K562 (cell line): Measurements from ENCODE around the gene GRIN2A. TPM values are rescaled to one million over a fixed set of nuclear protein-coding genes. Genes with fewer than 3 reads are reported as not detected.

ENCODE experiments used
- ATAC-seq: fragments of 200-7000 bp; cut with Tn5 transposase; 3 replicates; pipeline ENCODE4 v1.9.1; 2020; ENCODE audit warnings: moderate library complexity
- BruUV-seq: library from RNA; stranded (reverse); fragments of 400-500 nt; replicated peaks from 2 replicates; lab custom pipeline; 2021; lab: Mats Ljungman, UMichigan
- CTCF ChIA-PET: fragments of 300-600 bp; formaldehyde crosslinking; extraction: SDS; loops from one replicate; lab custom pipeline; 2021; ENCODE audit warnings: low intra/inter-chr PET ratio; lab: Yijun Ruan, JAX
- POLR2A ChIA-PET: fragments of 300-600, 350-650 bp; sonication (Branson Sonifier 250); formaldehyde crosslinking; extraction: SDS; loops from one replicate; lab custom pipeline; 2021; ENCODE audit warnings: antibody characterized with exemption, inconsistent platforms; lab: Yijun Ruan, JAX
- DNase-seq, 4 experiments: peaks; one replicate each; pipeline versions ENCODE4 v3.0.0 to v3.0.0-alpha.2; 2011 to 2018; ENCODE audit warnings: low spot score in 3 of 4, mixed read lengths in 3 of 4; ENCODE audit errors: extremely low read depth in 1 of 4
- FAIRE-seq: peaks from 2 replicates; lab custom pipeline; 2011; peaks lifted over from hg19 to GRCh38; lab: Jason Lieb, UNC
- H2AFZ ChIP-seq: 2 replicates; pipeline ENCODE4 v1.6.0; 2011; ENCODE audit warnings: low read depth, low read length, control low read depth, inconsistent platforms
- H3K27ac ChIP-seq: fragments of 200-600 bp; 3 replicates; pipeline ENCODE4 v1.8.0; 2011; ENCODE audit warnings: low read depth, mild to moderate bottlenecking, control low read depth, inconsistent platforms, low read length, moderate library complexity, mixed read lengths; ENCODE audit errors: extremely low read depth
- H3K27me3 ChIP-seq, 2 experiments: fragments of 300-600 bp in 1 of 2; 2 replicates in 1 of 2; 3 replicates in 1 of 2; pipeline versions ENCODE4 v1.6.0 to v1.8.0; 2011; ENCODE audit warnings: inconsistent platforms in 2 of 2, low read length in 2 of 2, mild to moderate bottlenecking in 1 of 2, mixed read lengths in 1 of 2, moderate library complexity in 1 of 2; ENCODE audit not compliant: control insufficient read depth in 2 of 2, insufficient read depth in 2 of 2
- H3K36me3 ChIP-seq: fragments of 300-600 bp; 3 replicates; pipeline ENCODE4 v1.8.0; 2011; ENCODE audit warnings: mild to moderate bottlenecking, low read length, inconsistent platforms; ENCODE audit not compliant: control insufficient read depth, insufficient read depth
- H3K4me1 ChIP-seq, 2 experiments: fragments of 200-600 bp in 1 of 2; replicated peaks in 1 of 2; 2 replicates in 1 of 2; 3 replicates in 1 of 2; pipeline versions ENCODE4 v1.5.1 to v1.8.0; 2011; ENCODE audit warnings: inconsistent platforms in 2 of 2, low read length in 2 of 2, mild to moderate bottlenecking in 1 of 2, mixed read lengths in 1 of 2, moderate library complexity in 1 of 2; ENCODE audit not compliant: control insufficient read depth in 2 of 2, insufficient read depth in 2 of 2
- H3K4me2 ChIP-seq: 2 replicates; pipeline ENCODE4 v1.6.1; 2011; ENCODE audit warnings: low read length, control low read depth, inconsistent platforms, mixed read lengths; ENCODE audit not compliant: insufficient read depth
- H3K4me3 ChIP-seq: fragments of 200-600 bp; sonication (generic), shearing (Covaris generic); 2 replicates; pipeline ENCODE4 v1.5.1; 2016; ENCODE audit warnings: control low read depth, inconsistent platforms
- H3K79me2 ChIP-seq: fragments of 200-600 bp; 3 replicates; pipeline ENCODE4 v1.8.0; 2011; ENCODE audit warnings: low read length, inconsistent platforms; ENCODE audit not compliant: control insufficient read depth, insufficient read depth
- H3K9ac ChIP-seq, 2 experiments: 2 replicates each; pipeline versions ENCODE4 v1.6.0 to v1.6.1; 2011; ENCODE audit warnings: low read depth in 2 of 2, low read length in 2 of 2, control low read depth in 1 of 2, inconsistent platforms in 1 of 2, mild to moderate bottlenecking in 1 of 2, mixed read lengths in 1 of 2; ENCODE audit not compliant: insufficient read depth in 1 of 2
- H3K9me1 ChIP-seq: one replicate; pipeline ENCODE4 v1.6.0; 2011; ENCODE audit warnings: inconsistent platforms, mild to moderate bottlenecking, low read length, moderate library complexity; ENCODE audit not compliant: control insufficient read depth, insufficient read depth
- H3K9me3 ChIP-seq: replicated peaks from 2 replicates; pipeline ENCODE4 v1.5.1; 2011; ENCODE audit warnings: low read depth, low read length, inconsistent platforms; ENCODE audit not compliant: control insufficient read depth, insufficient read depth
- H4K20me1 ChIP-seq: replicated peaks from 2 replicates; pipeline ENCODE4 v1.6.1; 2011; ENCODE audit warnings: low read length, inconsistent platforms, mixed read lengths; ENCODE audit not compliant: control insufficient read depth, insufficient read depth
- CHD7 ChIP-seq: fragments of 200-600 bp; sonication (generic); IDR thresholded peaks from one replicate; pipeline ENCODE4 v1.6.1; 2012; ENCODE audit warnings: mild to moderate bottlenecking, low read depth, low read length, inconsistent platforms
- FOXM1 ChIP-seq, 2 experiments: fragments of 450-650 bp in 1 of 2; sonication (generic) in 1 of 2; formaldehyde crosslinking in 1 of 2; IDR thresholded peaks; 2 replicates each; pipeline versions ENCODE4 v1.6.1 to v1.9.0; 2017 to 2022; ENCODE audit warnings: low read depth in 2 of 2, mild to moderate bottlenecking in 2 of 2, missing genetic modification reagents in 1 of 2, moderate library complexity in 1 of 2
- FOXO4 ChIP-seq: fragments of 450-650 bp; formaldehyde crosslinking; IDR thresholded peaks from 2 replicates; pipeline ENCODE4 v1.4.0; 2020; ENCODE audit warnings: mild to moderate bottlenecking, moderate library complexity
- KDM5B ChIP-seq: fragments of 200-600 bp; sonication (generic); IDR thresholded peaks from 2 replicates; pipeline ENCODE4 v1.6.1; 2012; ENCODE audit warnings: low read depth, mild to moderate bottlenecking, moderate library complexity, low read length, control low read depth, inconsistent platforms; ENCODE audit not compliant: insufficient replicate concordance
- NFXL1 ChIP-seq: fragments of 450-650 bp; formaldehyde crosslinking; IDR thresholded peaks from 2 replicates; pipeline ENCODE4 v1.4.0; 2021; ENCODE audit warnings: mild to moderate bottlenecking
- NRF1 ChIP-seq, 2 experiments: fragments of 450-650 bp; IDR thresholded peaks in 1 of 2; conservative IDR thresholded peaks in 1 of 2; 2 replicates each; pipeline ENCODE4 v1.6.1; 2014; ENCODE audit warnings: mild to moderate bottlenecking in 2 of 2
- PTTG1 ChIP-seq: fragments of 450-650 bp; IDR thresholded peaks from 2 replicates; pipeline ENCODE4 v1.6.1; 2016; ENCODE audit warnings: low read depth, mild to moderate bottlenecking, missing genetic modification characterization, missing compliant biosample characterization
- TSC22D4 ChIP-seq: fragments of 450-650 bp; IDR thresholded peaks from 2 replicates; pipeline ENCODE4 v1.6.1; 2016; ENCODE audit warnings: missing genetic modification characterization, missing biosample characterization, control low read depth
- ZNF551 ChIP-seq: fragments of 250-450 bp; sonication (Bioruptor Pico); IDR thresholded peaks from 2 replicates; pipeline ENCODE4 v1.5.0; 2021; ENCODE audit warnings: mild to moderate bottlenecking, moderate library complexity
- WGBS: fragments of 100-300 bp; shearing (Covaris generic); methylation state at CpG from one replicate; pipeline ENCODE4 v1.1.6; 2016; ENCODE audit warnings: low coverage, mixed read lengths; ENCODE audit not compliant: insufficient coverage; ENCODE audit errors: missing lambda C conversion rate; 5-methylcytosine and 5-hydroxymethylcytosine counted together
- in situ Hi-C: fragments of 300-500 bp; cut with MboI; formaldehyde crosslinking; loops from 4 replicates; pipeline ENCODE4 v1.15.0; 2018; ENCODE audit warnings: inconsistent platforms, mixed read lengths
- intact Hi-C: fragments of 100-400 bp; cut with micrococcal nuclease; formaldehyde crosslinking; loops from 2 replicates; pipeline ENCODE4 v1.14.2; 2022
- polyA plus RNA-seq, 8 experiments: library from polyadenylated mRNA; depleted of rRNA in 4 of 8; stranded (reverse) in 5 of 8; unstranded in 3 of 8; fragments of >200 nt; fragmentation: Nextera tagmentation in 2 of 8; fragmentation: Illumina TruSeq in 1 of 8; extraction: Ambion mirVana in 2 of 8; extraction: Trizol in 1 of 8; gene quantifications; 2 replicates each; pipeline versions ENCODE4 v1.2.1 to v1.2.3, GENCODE V29; 2011 to 2014; ENCODE audit warnings: inconsistent platforms in 1 of 8, missing spikeins in 1 of 8
- total RNA-seq, 7 experiments: library from RNA; depleted of rRNA in 6 of 7; stranded (reverse); fragments of >200 nt in 6 of 7; fragmentation: Illumina TruSeq in 2 of 7; extraction: Trizol in 2 of 7; gene quantifications; 2 replicates each; pipeline versions ENCODE4 v1.2.1 to v1.2.3, GENCODE V29; 2011 to 2021; ENCODE audit warnings: low replicate concordance in 1 of 7

Gene GRIN2A
- total and polyA plus RNA-seq, 9 of the 15 experiments (the other 6 are each of a cell fraction or from before 2014, with no cell fraction given), result not detected

GRCh38 chr16:9976601-9977000 lies 205.6 kb downstream of the GRIN2A start:
- no peak for DNase-seq
- Histone ChIP-seq H3K36me3 (no peaks in the 10 kb centered on the region), H3K27ac (no peak overlapping the region), H3K4me3 (no peak overlapping the region), H3K9ac (no peak overlapping the region), H3K27me3 (no peaks in the 10 kb centered on the region), H3K9me3 (no peaks in the 10 kb centered on the region), H3K4me1 (no peaks in the 10 kb centered on the region), H3K79me2 (no peaks in the 10 kb centered on the region), H4K20me1 (0 out of 2 replicates have a peak, but pooled peaks cover 3% of the 10 kb centered on the region), H3K9me1 (no peaks in the 10 kb centered on the region), H2AFZ (no peak overlapping the region), H3K4me2 (no peak overlapping the region)
- POLR2A ChIA-PET, result no interaction called here
- CTCF ChIA-PET, result no interaction called here
- intact Hi-C loops, result no loop called here
- FAIRE-seq, result no peak
- ATAC-seq, result no peak
- no TSS peak for BruUV-seq
- in situ Hi-C loops, result no loop called here
- WGBS, result 0% methylated on average over 9 of the region's 9 CpGs
- TF ChIP-seq PTTG1 (tag) (no peak), KDM5B (no peak), ZNF551 (no peak), CHD7 (no peak), NRF1 (conservative IDR thresholded peaks at IDR 0.05 in 1 of 2, IDR thresholded peaks at IDR 0.05 in 1 of 2) (no peak), FOXM1 (IDR thresholded peaks at IDR 0.05; ENCODE audit: low read depth) (no peak), FOXM1 (CRISPR knock-in tag; IDR thresholded peaks at IDR 0.05; ENCODE audit: low read depth) (no peak), FOXO4 (CRISPR knock-in tag) (no peak), NFXL1 (no peak), TSC22D4 (no peak)
